HG03520 (cell line): ENCODE data around the gene MPL.

ENCODE experiments used
- ATAC-seq: cut with Tn5 transposase; IDR thresholded peaks from one replicate; pipeline ENCODE4 v1.9.1; 2021; ENCODE audit warnings: mild to moderate bottlenecking, moderate library complexity; ENCODE audit not compliant: unreplicated experiment

The MPL gene

DNA sequence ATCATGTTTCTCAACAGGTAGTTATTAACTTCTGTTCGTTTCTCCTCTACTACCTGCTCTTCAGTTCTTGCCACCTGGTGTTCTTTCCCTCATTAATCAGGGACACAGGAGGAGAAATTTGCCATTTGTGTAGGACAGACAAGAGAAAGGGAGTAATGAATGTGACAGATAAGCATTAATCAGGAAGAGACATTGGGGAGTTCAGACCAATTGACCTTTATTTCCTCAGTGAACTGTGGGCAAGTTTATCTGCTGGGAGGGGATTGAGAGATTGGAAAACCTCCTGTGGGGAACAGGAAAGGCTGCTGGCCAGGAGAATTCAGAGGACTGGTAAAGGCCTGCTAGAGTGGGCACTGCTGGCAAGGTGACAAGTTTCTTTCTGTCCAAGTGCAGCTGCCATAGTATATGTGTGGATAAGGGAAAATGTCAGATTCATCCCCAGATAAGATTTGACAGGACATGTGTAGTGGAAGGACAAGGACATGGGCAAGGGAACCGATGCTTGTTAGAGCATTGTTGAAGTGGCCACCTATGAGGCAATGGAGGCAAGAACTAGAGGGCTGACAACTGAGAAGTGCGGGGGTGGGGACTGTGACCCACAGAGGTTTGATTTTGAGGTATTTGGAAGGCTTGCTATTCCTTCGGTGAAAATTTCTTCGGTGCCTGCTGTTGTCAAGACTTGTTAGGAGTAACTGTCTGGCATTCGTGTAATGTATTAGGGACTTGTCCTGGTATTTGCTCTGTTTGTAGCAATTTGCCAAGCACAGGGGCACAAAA, 64.7 kb downstream of the MPL start:
- no peak for ATAC-seq
